Bronchial epithelial cell (primary cell): ENCODE measurements around the gene DLG4. TPM values are rescaled to one million over a fixed set of nuclear protein-coding genes. Genes with fewer than 3 reads are reported as not detected.

Experiments
- DNase-seq: peaks from one replicate; pipeline ENCODE4 v3.0.0-alpha.2; 2010; ENCODE audit warnings: low read depth
- FAIRE-seq: peaks from 2 replicates; lab custom pipeline; 2011; peaks lifted over from hg19 to GRCh38; lab: Jason Lieb, UNC
- H3K27me3 ChIP-seq: 2 replicates; pipeline ENCODE4 v1.5.1; 2011; ENCODE audit warnings: low read length; ENCODE audit not compliant: control insufficient read depth, insufficient read depth
- H3K36me3 ChIP-seq: 2 replicates; pipeline ENCODE4 v1.5.1; 2011; ENCODE audit warnings: low read length; ENCODE audit not compliant: control insufficient read depth, insufficient read depth
- H3K4me3 ChIP-seq: 2 replicates; pipeline ENCODE4 v1.5.1; 2011; ENCODE audit warnings: mild to moderate bottlenecking, low read depth, low read length, control low read depth
- CTCF ChIP-seq: IDR thresholded peaks from 2 replicates; pipeline ENCODE4 v1.5.1; 2011; ENCODE audit warnings: mild to moderate bottlenecking, moderate library complexity, low read length, control low read depth, inconsistent platforms; ENCODE audit not compliant: insufficient read depth, severe bottlenecking
- total RNA-seq: library from RNA; depleted of rRNA; stranded (reverse); fragments of >200 nt; gene quantifications from 2 replicates; pipeline ENCODE4 v1.2.1, GENCODE V29; 2014

The DLG4 gene
- 1.8 and 1.9 TPM in 2 replicates for total RNA-seq

- peak; percentile 40 for FAIRE-seq
- peak; percentile 86 for DNase-seq
- TF ChIP-seq CTCF = no peak
Observed at GRCh38 chr17:7219812-7220592, at the start of gene DLG4, which contains the start of gene ACADVL. TSS of gene DLG4 (minus strand) at chr17:7219836. TSS of gene ACADVL (plus strand) at chr17:7219938. CDS start at chr17:7219985, 47 bp downstream.

GRCh38 chr17:7266784-7267183, 47.1 kb upstream of the DLG4 start:
- FAIRE-seq (no peak), DNase-seq (peak; percentile 23)
- Histone ChIP-seq H3K27me3 (no peaks in the 10 kb centered on the region), H3K4me3 (no peak overlapping the region), H3K36me3 (no peaks in the 10 kb centered on the region)
- TF ChIP-seq CTCF = no peak

More at GRCh38 chr17:7219812-7220592, at the start of gene DLG4, which contains the start of gene ACADVL:
- H3K4me3 ChIP-seq = peak within 1 kb of the TSS; percentile 84
- H3K36me3 ChIP-seq = peaks cover 24% of the 10 kb centered on the region
- no peaks in the 10 kb centered on the region for H3K27me3 ChIP-seq

DNA sequence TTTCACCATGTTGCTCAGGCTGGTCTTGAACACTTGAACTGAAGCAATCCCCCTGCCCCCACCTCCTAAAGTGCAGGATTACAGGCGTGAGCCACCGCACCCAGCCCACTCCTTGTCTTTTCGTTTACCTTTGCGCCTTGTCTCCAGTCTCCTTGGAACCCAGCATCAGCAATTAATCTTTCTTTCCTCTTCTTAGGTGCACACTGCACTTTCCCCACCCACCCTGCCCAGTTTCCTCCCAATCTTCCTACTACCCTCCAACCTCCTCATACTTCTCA, 44.1 kb upstream of the DLG4 start:
- peaks cover 8% of the 10 kb centered on the region for H3K36me3 ChIP-seq
- DNase-seq (no peak), FAIRE-seq (no peak)
- H3K4me3 ChIP-seq = peak overlapping the region; percentile 97
- H3K27me3 ChIP-seq = no peaks in the 10 kb centered on the region
- TF ChIP-seq CTCF = no peak

DNA sequence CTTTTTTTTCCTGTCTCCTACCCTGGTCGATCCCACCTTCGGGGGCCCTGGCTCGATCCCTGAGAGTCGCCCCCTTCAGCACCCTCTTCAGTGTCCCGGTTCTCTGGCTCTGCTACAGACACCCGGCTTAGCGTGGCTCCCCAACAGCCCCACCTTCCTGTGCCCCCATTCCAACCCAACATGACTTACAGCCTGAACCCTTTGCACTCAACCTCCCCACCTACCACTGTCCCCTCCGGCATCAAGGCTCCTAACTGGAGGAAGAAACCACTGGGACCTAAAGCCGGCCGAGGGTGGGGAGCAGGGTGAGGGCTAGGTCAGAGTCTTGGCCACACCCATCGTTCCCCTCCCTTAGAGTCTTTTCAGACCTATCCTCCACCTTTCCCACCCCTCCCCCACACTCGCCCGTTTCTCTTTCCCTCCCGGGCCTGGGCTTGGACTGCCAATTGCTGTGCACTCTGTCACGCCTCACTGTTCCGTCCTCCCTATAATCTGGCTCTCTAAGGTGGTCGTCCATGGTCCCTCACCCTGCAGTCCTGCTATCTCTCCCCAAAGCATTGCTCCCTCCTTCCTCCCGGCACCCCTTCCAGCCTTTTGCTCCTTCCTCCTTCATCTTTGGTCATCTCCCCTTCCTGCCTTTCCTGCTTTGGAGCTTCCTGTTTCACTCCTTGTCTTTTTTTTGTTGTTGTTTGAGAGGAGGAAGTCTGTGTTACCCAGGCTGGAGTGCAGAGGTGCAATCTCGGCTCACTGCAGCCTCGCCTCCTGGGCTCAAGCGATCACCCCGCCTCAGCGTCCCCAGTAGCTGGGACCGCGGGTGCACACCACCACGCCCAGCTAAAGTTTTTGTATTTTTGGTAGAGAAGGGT, 43.5 kb upstream of the DLG4 start:
- FAIRE-seq (peak; percentile 28), DNase-seq (peak; percentile 32)
- TF ChIP-seq CTCF = no peak
- peaks cover 11% of the 10 kb centered on the region for H3K36me3 ChIP-seq
- H3K4me3 ChIP-seq = peak overlapping the region; percentile 97
- no peaks in the 10 kb centered on the region for H3K27me3 ChIP-seq

DNA sequence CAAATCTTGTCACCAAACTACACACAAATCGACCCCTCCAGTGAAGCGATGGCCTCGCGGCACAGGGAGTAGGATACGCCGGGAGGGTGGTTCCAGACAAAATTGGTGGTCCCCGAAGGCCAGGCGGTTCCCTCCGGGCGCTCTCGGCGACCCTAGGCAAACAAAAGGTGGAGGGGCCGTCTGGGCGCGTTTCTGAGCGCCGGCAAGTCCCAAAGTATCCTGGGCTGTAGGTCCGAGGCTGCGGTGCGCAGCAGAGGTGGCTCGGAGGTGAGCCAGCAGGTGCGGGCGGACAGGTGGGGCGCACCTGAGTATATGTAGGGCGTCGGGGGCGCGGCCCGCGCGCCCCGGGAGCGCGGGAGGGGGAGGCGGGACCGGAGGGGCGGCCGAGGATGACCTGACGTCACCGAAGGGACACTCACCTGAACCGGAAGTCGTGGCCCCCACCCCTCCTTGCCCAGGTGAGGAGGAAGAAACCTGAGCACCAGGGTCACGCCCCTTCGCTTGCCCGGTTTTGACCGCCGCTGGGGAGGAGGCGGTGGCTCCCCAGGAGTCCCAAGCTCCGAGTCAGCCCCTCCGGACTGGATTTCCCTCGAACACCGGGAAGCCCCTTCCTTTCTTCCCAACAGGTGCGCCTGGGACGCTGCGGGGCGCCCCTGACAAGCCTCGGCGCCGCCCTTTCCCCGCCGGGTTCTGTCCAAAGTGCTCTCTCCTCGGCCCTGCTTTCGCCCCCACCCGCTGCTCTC, 42.7 kb upstream of the DLG4 start, which contains the start of gene CLDN7:
Gene CLDN7 (minus strand): TSS at position 287 of the 743 bp plus-strand sequence. CDS start 435 bp downstream, outside the sequence.
- FAIRE-seq (no peak), DNase-seq (peak; percentile 27)
- Histone ChIP-seq H3K27me3 (no peaks in the 10 kb centered on the region), H3K36me3 (peaks cover 11% of the 10 kb centered on the region), H3K4me3 (peak within 1 kb of the TSS; percentile 97)
- peak; percentile 48 for TF ChIP-seq CTCF
